Ovary (tissue), 9 donors: ENCODE results near the gene NF1. TPM values are rescaled to one million over a fixed set of nuclear protein-coding genes. Genes with fewer than 3 reads are reported as not detected.

Experiments
- DNase-seq, 5 donors: peaks; one replicate each; pipeline ENCODE4 v3.0.0-alpha.2; 2019 to 2020
- H3K27ac ChIP-seq, 2 donors: fragments of 200-600 bp; one replicate each; pipeline versions ENCODE4 v1.5.1 to v1.8.0; 2019 to 2022
- H3K27me3 ChIP-seq: fragments of 200-600 bp; one replicate; pipeline ENCODE4 v1.8.0; 2022
- H3K36me3 ChIP-seq: fragments of 200-600 bp; sonication (generic); one replicate; pipeline ENCODE4 v1.5.1; 2019
- H3K4me1 ChIP-seq: one replicate; pipeline ENCODE4 v1.8.1; 2013; ENCODE audit warnings: mild to moderate bottlenecking, moderate library complexity; ENCODE audit not compliant: insufficient read depth
- H3K4me3 ChIP-seq: fragments of 200-600 bp; sonication (generic); one replicate; pipeline ENCODE4 v1.5.1; 2017
- H3K9me3 ChIP-seq, 2 donors: fragments of 200-600 bp in 1 of 2; sonication (generic) in 1 of 2; one replicate each; pipeline versions ENCODE4 v1.5.1 to v1.8.1; 2013 to 2019; ENCODE audit warnings: mild to moderate bottlenecking in 1 of 2, moderate library complexity in 1 of 2
- CTCF ChIP-seq, 3 donors: fragments of 450-650 bp in 2 of 3; fragments of 200-600 bp in 1 of 3; IDR thresholded peaks; one replicate each; pipeline versions ENCODE4 v1.5.1 to v1.8.0; 2016 to 2022; ENCODE audit warnings: antibody characterized with exemption in 3 of 3, mild to moderate bottlenecking in 1 of 3
- EP300 ChIP-seq: sonication (generic); formaldehyde crosslinking; IDR thresholded peaks from one replicate; pipeline ENCODE4 v1.6.1; 2017; ENCODE audit warnings: antibody characterized with exemption
- POLR2A ChIP-seq: fragments of 450-650 bp; IDR thresholded peaks from one replicate; pipeline ENCODE4 v1.6.1; 2017; ENCODE audit warnings: antibody characterized with exemption, mild to moderate bottlenecking, moderate library complexity
- WGBS, 3 donors: extraction: QIAGEN DNeasy Blood & Tissue Kit in 1 of 3; methylation state at CpG; one replicate each; pipeline versions ENCODE4 v1.1.5 to v1.1.7; 2013 to 2017; 5-methylcytosine and 5-hydroxymethylcytosine counted together
- intact Hi-C, 4 donors: fragments of 100-400 bp; cut with DNase I; formaldehyde crosslinking; loops; one replicate each; pipeline versions ENCODE4 v1.11.0 to v1.15.1; 2022 to 2023
- polyA plus RNA-seq, 2 donors: library from polyadenylated mRNA; stranded (reverse); fragments of 200-250 nt in 1 of 2; fragments of 350-450 nt in 1 of 2; fragmentation: Illumina TruSeq in 1 of 2; extraction: RNeasy Lipid Tissue Mini Kit (QIAGEN cat#74804) in 1 of 2; gene quantifications; one replicate each; pipeline ENCODE4 v1.2.3, GENCODE V29; 2013 to 2014
- total RNA-seq, 7 donors: library from RNA; depleted of rRNA in 2 of 7; stranded (reverse); fragments of >200 nt in 2 of 7; fragmentation: NEBNext Ultra II Directional in 3 of 7; extraction: Animal tissue kit (Norgen Biotek cat#: 25700) in 3 of 7; gene quantifications; one replicate each; pipeline versions ENCODE4 v1.1.0 to v1.2.4, GENCODE V29; 2016 to 2023
- donor health status: DM: no; HTN: no; CAD: no; lungs with moderate emphysema.
- donor health status: DM: no; HTN: no; CAD: no.
- donor health status: Bipolar disorder and iron deficiency.
- donor health status: DM: yes; HTN: yes; CAD: no.
- donor health status: DM: no; HTN: no; CAD: no.
- donor health status: DM: yes; HTN: yes; CAD: no.

The NF1 gene
- total and polyA plus RNA-seq, 9 donors: 11.1 to 62.0 (median 57.0) TPM

- intact Hi-C loops: no loop called here
- WGBS, 3 donors: 84 to 90% (median 87%) methylated on average over 11 of the region's 11 CpGs
- no peaks in the 10 kb centered on the region for H3K4me1 ChIP-seq
- TF ChIP-seq CTCF (IDR thresholded peaks at IDR 0.05) (no peak), POLR2A (no peak)
- H3K9me3 ChIP-seq: no peaks in the 10 kb centered on the region
- no peak overlapping the region for H3K4me3 ChIP-seq
- H3K36me3 ChIP-seq: no peaks in the 10 kb centered on the region
- H3K27me3 ChIP-seq: no peaks in the 10 kb centered on the region
- DNase-seq: no peak
- no peak overlapping the region for H3K27ac ChIP-seq
Measured at GRCh38 chr17:31401456-31402254, 306.9 kb downstream of the NF1 start.

GRCh38 chr17:31404028-31404949, 309.5 kb downstream of the NF1 start:
- 77 to 86% (median 80%) methylated on average over 19 of the region's 19 CpGs for WGBS, 3 donors
- TF ChIP-seq POLR2A (no peak), CTCF (IDR thresholded peaks at IDR 0.05) (no peak), EP300 (no peak)
- Histone ChIP-seq H3K27me3 (no peaks in the 10 kb centered on the region), H3K4me1 (no peaks in the 10 kb centered on the region), H3K9me3 (no peaks in the 10 kb centered on the region), H3K36me3 (no peaks in the 10 kb centered on the region), H3K27ac (no peak overlapping the region), H3K4me3 (no peak overlapping the region)
- intact Hi-C loops: no loop called here
- DNase-seq: no peak

- intact Hi-C loops: no loop called here
- no peaks in the 10 kb centered on the region for H3K36me3 ChIP-seq
- H3K4me1 ChIP-seq: no peaks in the 10 kb centered on the region
- TF ChIP-seq POLR2A: no peak
- no peak for TF ChIP-seq CTCF (IDR thresholded peaks at IDR 0.05)
- TF ChIP-seq EP300: no peak
- H3K27me3 ChIP-seq: no peaks in the 10 kb centered on the region
- H3K27ac ChIP-seq: no peak overlapping the region
- no peak overlapping the region for H3K4me3 ChIP-seq
- no peak for DNase-seq
- 44 to 50% (median 46%) methylated on average over 5 of the region's 5 CpGs for WGBS, 3 donors
- H3K9me3 ChIP-seq: no peaks in the 10 kb centered on the region
Measured at GRCh38 chr17:31405890-31406371, 311.2 kb downstream of the NF1 start.

- no peak for DNase-seq
- 85 to 86% (median 85%) methylated on average over 4 of the region's 4 CpGs for WGBS, 3 donors
Measured at GRCh38 chr17:31408586-31408985, 313.8 kb downstream of the NF1 start.

More at GRCh38 chr17:31408586-31408985, 313.8 kb downstream of the NF1 start:
- no peak overlapping the region for H3K27ac ChIP-seq
- TF ChIP-seq POLR2A (no peak), EP300 (no peak), CTCF (IDR thresholded peaks at IDR 0.05) (no peak)
- no peaks in the 10 kb centered on the region for H3K9me3 ChIP-seq
- H3K4me3 ChIP-seq: no peak overlapping the region
- H3K27me3 ChIP-seq: no peaks in the 10 kb centered on the region
- H3K4me1 ChIP-seq: no peaks in the 10 kb centered on the region
- H3K36me3 ChIP-seq: no peaks in the 10 kb centered on the region
- intact Hi-C loops: no loop called here
